Fibroblast of the aortic adventitia (primary cell): ENCODE data around the gene MBTPS1. TPM values are rescaled to one million over a fixed set of nuclear protein-coding genes. Genes with fewer than 3 reads are reported as not detected.

Experiments
- DNase-seq: peaks from one replicate; pipeline ENCODE4 v3.0.0-alpha.2; 2010; ENCODE audit warnings: low read depth
- H3K4me3 ChIP-seq: 2 replicates; pipeline ENCODE4 v1.5.1; 2011; ENCODE audit warnings: low read depth, mild to moderate bottlenecking, control low read depth, low read length, moderate library complexity
- CTCF ChIP-seq: IDR thresholded peaks from 2 replicates; pipeline ENCODE4 v1.5.1; 2011; ENCODE audit warnings: mild to moderate bottlenecking, low read length, control low read depth, inconsistent platforms; ENCODE audit not compliant: insufficient read depth
- total RNA-seq: library from RNA; depleted of rRNA; stranded (reverse); fragments of >200 nt; gene quantifications from 2 replicates; pipeline ENCODE4 v1.2.3, GENCODE V29; 2012; ENCODE audit warnings: low replicate concordance

The MBTPS1 gene
- total RNA-seq, 1 donor = 89.0 TPM

- peak; percentile 10 for DNase-seq
- TF ChIP-seq CTCF = no peak
- H3K4me3 ChIP-seq = peak overlapping the region; percentile 86
These were observed 27.6 kb upstream of the MBTPS1 start for GRCh38 chr16:84144209-84144858.

DNA sequence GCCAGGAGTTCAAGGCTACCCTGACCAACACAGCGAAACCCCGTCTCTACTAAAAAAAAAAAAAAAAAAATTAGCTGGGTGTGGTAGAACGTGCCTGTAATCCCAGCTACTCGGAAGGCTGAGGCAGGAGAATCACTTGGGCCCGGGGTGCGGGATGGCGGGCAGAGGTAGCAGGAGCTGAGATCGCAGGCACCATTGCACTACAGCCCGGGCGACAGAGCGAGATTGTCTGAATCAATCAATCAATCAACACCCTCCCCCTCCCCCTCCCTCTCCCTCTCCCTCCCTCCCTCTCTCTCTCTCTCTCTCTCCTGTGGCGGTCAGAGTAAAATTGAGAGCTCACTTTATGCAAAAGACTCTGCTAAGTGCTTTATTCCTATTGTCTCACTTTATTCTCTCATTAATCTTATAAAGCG, 27.1 kb upstream of the MBTPS1 start:
- H3K4me3 ChIP-seq = peak overlapping the region; percentile 86
- TF ChIP-seq CTCF = no peak
- no peak for DNase-seq

DNA sequence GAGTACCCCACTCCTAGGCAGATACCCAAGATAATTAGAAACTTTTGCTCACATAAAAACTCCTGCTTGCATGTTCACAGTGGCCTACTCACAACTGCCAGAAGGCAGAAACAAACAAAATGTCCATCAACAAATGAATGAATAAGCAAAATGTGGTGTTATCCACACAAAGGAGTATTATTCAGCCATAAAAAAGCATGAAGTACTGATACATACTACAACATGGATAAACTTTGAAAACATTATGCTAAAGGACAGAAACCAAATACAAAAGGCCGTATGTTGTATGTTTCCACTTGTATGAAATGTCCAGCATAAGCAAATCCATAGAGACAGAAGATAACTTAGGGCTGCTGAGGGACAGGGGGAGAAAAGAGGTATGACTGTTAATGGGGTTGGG, 26.3 kb upstream of the MBTPS1 start:
- no peak for DNase-seq
- no peak overlapping the region for H3K4me3 ChIP-seq
- no peak for TF ChIP-seq CTCF

DNA sequence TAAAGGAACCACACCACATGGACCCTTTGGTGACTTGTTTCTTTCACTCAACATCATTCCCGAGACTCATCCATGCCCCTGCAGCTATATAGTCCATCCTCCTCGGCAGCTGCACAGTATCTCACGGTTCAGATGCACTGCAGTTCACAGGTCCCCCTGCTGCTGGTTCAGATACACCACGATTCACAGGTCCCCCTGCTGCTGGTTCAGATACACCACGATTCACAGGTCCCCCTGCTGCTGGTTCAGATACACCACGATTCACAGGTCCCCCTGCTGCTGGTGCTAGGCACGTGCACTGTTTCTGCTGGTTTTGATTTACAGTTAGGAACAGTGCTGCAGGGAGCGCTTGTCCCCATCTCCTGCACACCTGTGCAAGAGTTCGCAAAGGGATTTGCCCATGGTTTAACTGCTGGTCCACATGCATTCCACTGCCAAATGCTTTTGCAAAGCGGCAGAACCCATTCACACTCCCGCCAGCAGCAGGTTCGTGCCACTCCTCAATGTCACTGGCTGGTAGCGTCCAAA, 24.5 kb upstream of the MBTPS1 start:
- no peak for DNase-seq
- H3K4me3 ChIP-seq = no peak overlapping the region
- TF ChIP-seq CTCF = no peak

- no peak for DNase-seq
- TF ChIP-seq CTCF = no peak
- no peak overlapping the region for H3K4me3 ChIP-seq
These were observed 23.0 kb upstream of the MBTPS1 start for GRCh38 chr16:84139628-84140258.

DNA sequence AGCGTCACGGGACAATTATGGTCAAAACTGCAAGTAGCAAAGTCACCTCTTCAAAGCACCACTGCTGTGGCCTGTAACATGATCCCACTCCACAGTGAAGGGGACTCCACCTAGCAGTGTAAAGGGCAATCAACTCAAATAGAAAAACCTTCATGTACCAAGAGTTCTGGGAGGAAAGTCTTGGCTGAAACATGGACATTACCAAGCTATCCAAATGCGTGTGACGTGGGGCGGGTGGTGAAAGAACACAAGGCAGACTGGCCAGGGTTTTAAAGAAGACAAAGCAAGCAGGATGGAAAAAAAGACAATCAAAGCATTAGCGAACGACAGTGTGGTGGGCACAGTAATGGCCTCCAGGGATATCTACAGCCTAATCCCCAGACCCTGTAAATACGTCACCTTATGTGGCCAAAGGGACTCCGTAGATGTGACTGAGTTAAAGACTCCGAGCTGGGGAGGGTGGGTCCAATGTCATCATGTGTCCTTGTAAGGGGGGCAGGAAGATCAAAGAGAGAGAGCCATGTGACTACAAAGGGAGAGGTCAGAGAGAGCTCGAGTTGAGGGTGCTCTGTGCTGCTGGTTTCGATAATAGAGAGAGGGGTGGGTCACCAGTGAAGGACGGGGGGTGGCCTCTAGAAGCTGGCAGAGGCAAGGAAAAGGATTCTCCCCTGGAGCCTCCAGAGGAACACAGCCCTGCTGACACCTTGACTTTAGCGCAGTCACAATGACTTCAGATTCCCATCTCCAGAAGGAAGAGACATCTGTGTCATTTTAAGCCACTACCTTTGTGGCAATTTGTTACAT, 22.3 kb upstream of the MBTPS1 start:
- peak; percentile 51 for DNase-seq
- H3K4me3 ChIP-seq = no peak overlapping the region
- TF ChIP-seq CTCF = no peak
